Natural killer cell (primary cell): Measurements from ENCODE around the gene DGCR2. TPM values are rescaled to one million over a fixed set of nuclear protein-coding genes. Genes with fewer than 3 reads are reported as not detected.

ENCODE experiments used
- ATAC-seq, 3 donors: fragments of 150-1000 bp in 2 of 3; fragments of 200-7000 bp in 1 of 3; cut with Tn5 transposase; 1 replicate in 1 of 3; 2 replicates in 2 of 3; pipeline ENCODE4 v1.10.0; 2021; ENCODE audit warnings: mild to moderate bottlenecking in 2 of 3, moderate library complexity in 2 of 3
- DNase-seq, 2 donors: peaks; one replicate each; pipeline versions ENCODE4 v3.0.0 to v3.0.0-alpha.2; 2013 to 2021; ENCODE audit warnings: mixed read lengths in 1 of 2
- H3K27ac ChIP-seq: one replicate; pipeline ENCODE4 v1.5.1; 2013; ENCODE audit warnings: mild to moderate bottlenecking, low read length
- H3K27me3 ChIP-seq: one replicate; pipeline ENCODE4 v1.6.1; 2013; ENCODE audit warnings: low read length; ENCODE audit not compliant: control insufficient read depth, insufficient read depth
- H3K36me3 ChIP-seq: one replicate; pipeline ENCODE4 v1.6.1; 2013; ENCODE audit warnings: low read length; ENCODE audit not compliant: control insufficient read depth, insufficient read depth
- H3K4me1 ChIP-seq: one replicate; pipeline ENCODE4 v1.6.1; 2013; ENCODE audit warnings: low read length; ENCODE audit not compliant: control insufficient read depth, insufficient read depth
- H3K4me3 ChIP-seq: one replicate; pipeline ENCODE4 v1.5.1; 2013; ENCODE audit warnings: low read length
- H3K9me3 ChIP-seq: one replicate; pipeline ENCODE4 v1.6.1; 2013; ENCODE audit warnings: low read length; ENCODE audit not compliant: control insufficient read depth, insufficient read depth
- H3K27ac Mint-ChIP-seq, 2 donors: one replicate each; pipeline ENCODE4 v1.8.0; 2022; ENCODE audit warnings: mild to moderate bottlenecking in 2 of 2, mixed read lengths in 2 of 2, moderate library complexity in 1 of 2
- H3K27me3 Mint-ChIP-seq, 2 donors: one replicate each; pipeline ENCODE4 v1.8.0; 2022; ENCODE audit warnings: low read depth in 2 of 2, mixed read lengths in 2 of 2
- H3K36me3 Mint-ChIP-seq: one replicate; pipeline ENCODE4 v1.8.0; 2022; ENCODE audit warnings: mixed read lengths
- H3K4me1 Mint-ChIP-seq, 2 donors: one replicate each; pipeline ENCODE4 v1.8.0; 2022; ENCODE audit warnings: mixed read lengths in 2 of 2
- H3K4me3 Mint-ChIP-seq: one replicate; pipeline ENCODE4 v1.8.0; 2022; ENCODE audit warnings: mild to moderate bottlenecking, moderate library complexity, mixed read lengths
- H3K9me3 Mint-ChIP-seq, 2 donors: one replicate each; pipeline ENCODE4 v1.8.0; 2022; ENCODE audit warnings: mixed read lengths in 2 of 2
- CTCF ChIP-seq: fragments of 200-600 bp; IDR thresholded peaks from one replicate; pipeline ENCODE4 v1.8.0; 2022; ENCODE audit warnings: antibody characterized with exemption
- WGBS: methylation state at CpG from one replicate; pipeline ENCODE4 v1.1.7; 2013; ENCODE audit warnings: missing lambda C conversion rate; ENCODE audit not compliant: insufficient coverage; 5-methylcytosine and 5-hydroxymethylcytosine counted together
- intact Hi-C: fragments of 100-400 bp; cut with micrococcal nuclease; formaldehyde crosslinking; loops from one replicate; pipeline ENCODE4 v1.14.2; 2022
- total RNA-seq, 4 donors: library from RNA; stranded (reverse); fragments of 120-200 nt in 1 of 4; gene quantifications; one replicate each; pipeline versions ENCODE4 v1.2.3 to v1.2.4, GENCODE V29; 2013 to 2022

The DGCR2 gene
- total RNA-seq, 3 donors from 2014 or later (not counting 1 experiment from before 2014, with no cell fraction given): 27.5 to 44.1 (median 41.3) TPM

GRCh38 chr22:19066531-19067271 lies 55.5 kb downstream of the DGCR2 start:
- peaks cover 5 to 6% of the 10 kb centered on the region in 2 donors for H3K4me1 Mint-ChIP-seq
- TF ChIP-seq CTCF: no peak
- no peak for ATAC-seq
- DNase-seq: no peak
- no peaks in the 10 kb centered on the region for H3K9me3 ChIP-seq
- no peaks in the 10 kb centered on the region for H3K27me3 Mint-ChIP-seq
- no peaks in the 10 kb centered on the region for H3K9me3 Mint-ChIP-seq
- peaks cover 73% of the 10 kb centered on the region for H3K36me3 ChIP-seq
- no peaks in the 10 kb centered on the region for H3K27me3 ChIP-seq
- H3K27ac Mint-ChIP-seq: no peak overlapping the region
- 97% methylated on average over 11 of the region's 11 CpGs for WGBS
- no peaks in the 10 kb centered on the region for H3K4me1 ChIP-seq
- no peaks in the 10 kb centered on the region for H3K36me3 Mint-ChIP-seq
- H3K4me3 ChIP-seq: no peak overlapping the region
- H3K4me3 Mint-ChIP-seq: no peak overlapping the region
- H3K27ac ChIP-seq: no peak overlapping the region
- intact Hi-C loops: no loop called here

- no peak overlapping the region for H3K4me3 ChIP-seq
- H3K4me3 Mint-ChIP-seq: no peak overlapping the region
- H3K27me3 Mint-ChIP-seq: no peaks in the 10 kb centered on the region
- TF ChIP-seq CTCF: no peak
- peaks cover 74% of the 10 kb centered on the region for H3K36me3 ChIP-seq
- 96% methylated on average over 5 of the region's 5 CpGs for WGBS
- DNase-seq (no peak), ATAC-seq (no peak)
- peaks cover 0 to 5% of the 10 kb centered on the region in 2 donors for H3K4me1 Mint-ChIP-seq
- no peaks in the 10 kb centered on the region for H3K4me1 ChIP-seq
- H3K27ac Mint-ChIP-seq: no peak overlapping the region
- H3K27ac ChIP-seq: no peak overlapping the region
- H3K9me3 Mint-ChIP-seq: no peaks in the 10 kb centered on the region
- no peaks in the 10 kb centered on the region for H3K36me3 Mint-ChIP-seq
- intact Hi-C loops: no loop called here
- no peaks in the 10 kb centered on the region for H3K9me3 ChIP-seq
- H3K27me3 ChIP-seq: no peaks in the 10 kb centered on the region
Observed at GRCh38 chr22:19065929-19066328, 56.3 kb downstream of the DGCR2 start.

GRCh38 chr22:19065298-19065859 lies 56.8 kb downstream of the DGCR2 start:
- Mint-ChIP-seq H3K36me3 (no peaks in the 10 kb centered on the region), H3K4me3 (no peak overlapping the region), H3K4me1 (peaks cover 0 to 5% of the 10 kb centered on the region in 2 donors), H3K27me3 (no peaks in the 10 kb centered on the region), H3K27ac (no peak overlapping the region), H3K9me3 (no peaks in the 10 kb centered on the region)
- intact Hi-C loops: no loop called here
- H3K4me3 ChIP-seq: no peak overlapping the region
- 92% methylated on average over 8 of the region's 8 CpGs for WGBS
- H3K27ac ChIP-seq: no peak overlapping the region
- no peaks in the 10 kb centered on the region for H3K4me1 ChIP-seq
- DNase-seq: no peak
- H3K9me3 ChIP-seq: no peaks in the 10 kb centered on the region
- TF ChIP-seq CTCF: no peak
- H3K36me3 ChIP-seq: peaks cover 75% of the 10 kb centered on the region
- no peaks in the 10 kb centered on the region for H3K27me3 ChIP-seq
- ATAC-seq: no peak
